ENCODE data around the gene CAPZB. TPM values are rescaled to one million over a fixed set of nuclear protein-coding genes. Genes with fewer than 3 reads are reported as not detected.

The CAPZB gene
- total RNA-seq, 1 donor from 2014 or later, result 403 TPM

DNA sequence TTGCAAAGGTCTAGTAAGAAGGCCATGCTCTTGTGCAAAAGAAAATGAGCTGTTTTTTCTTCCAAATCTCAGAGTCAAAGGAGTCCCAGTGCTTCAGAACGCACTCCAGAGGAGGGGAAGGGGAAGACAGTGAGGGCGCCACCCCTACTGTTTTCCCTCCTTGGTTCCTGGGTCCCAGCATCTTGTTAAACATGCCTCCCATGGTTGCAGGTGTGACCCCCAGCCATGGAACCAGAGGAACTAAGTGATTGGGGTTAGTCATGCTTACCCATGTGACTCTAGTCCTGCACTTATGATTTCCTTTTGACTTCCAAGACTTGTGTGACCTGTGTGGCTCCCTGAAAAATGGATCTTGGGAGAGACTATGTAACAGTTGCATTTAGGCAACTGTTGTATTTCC is 190.7 kb downstream of the CAPZB start:
- Mint-ChIP-seq H3K9me3 (ENCODE audit: unreplicated experiment) (peaks cover 18% of the 10 kb centered on the region), H3K4me1 (ENCODE audit: unreplicated experiment) (peaks cover 8% of the 10 kb centered on the region)

DNA sequence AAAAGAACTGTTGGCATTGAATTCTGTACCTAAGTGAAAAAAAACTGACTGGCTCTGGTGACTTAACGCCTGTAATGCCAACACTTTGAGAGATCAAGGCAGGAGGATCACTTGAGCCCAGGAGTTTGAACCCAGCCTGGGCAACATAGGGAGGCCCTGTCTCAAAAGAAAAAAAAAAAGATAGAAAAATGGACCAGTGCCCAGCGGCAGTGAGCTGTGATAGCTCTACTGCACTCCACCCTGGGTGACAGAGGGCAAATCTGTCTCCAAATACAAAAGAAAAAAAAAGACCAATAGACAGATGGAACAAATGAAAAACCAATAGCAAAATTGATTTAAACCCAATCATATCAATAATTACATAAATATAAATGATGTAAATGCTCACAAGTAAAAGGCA is 196.1 kb downstream of the CAPZB start:
- H3K4me3 Mint-ChIP-seq (ENCODE audit: unreplicated experiment), result no peak overlapping the region
- H3K36me3 Mint-ChIP-seq (ENCODE audit: unreplicated experiment), result peaks cover 15% of the 10 kb centered on the region
- no peaks in the 10 kb centered on the region for H3K27me3 Mint-ChIP-seq (ENCODE audit: unreplicated experiment)
- H3K4me1 Mint-ChIP-seq (ENCODE audit: unreplicated experiment), result peaks cover 8% of the 10 kb centered on the region
- TF ChIP-seq, protein P1, sequence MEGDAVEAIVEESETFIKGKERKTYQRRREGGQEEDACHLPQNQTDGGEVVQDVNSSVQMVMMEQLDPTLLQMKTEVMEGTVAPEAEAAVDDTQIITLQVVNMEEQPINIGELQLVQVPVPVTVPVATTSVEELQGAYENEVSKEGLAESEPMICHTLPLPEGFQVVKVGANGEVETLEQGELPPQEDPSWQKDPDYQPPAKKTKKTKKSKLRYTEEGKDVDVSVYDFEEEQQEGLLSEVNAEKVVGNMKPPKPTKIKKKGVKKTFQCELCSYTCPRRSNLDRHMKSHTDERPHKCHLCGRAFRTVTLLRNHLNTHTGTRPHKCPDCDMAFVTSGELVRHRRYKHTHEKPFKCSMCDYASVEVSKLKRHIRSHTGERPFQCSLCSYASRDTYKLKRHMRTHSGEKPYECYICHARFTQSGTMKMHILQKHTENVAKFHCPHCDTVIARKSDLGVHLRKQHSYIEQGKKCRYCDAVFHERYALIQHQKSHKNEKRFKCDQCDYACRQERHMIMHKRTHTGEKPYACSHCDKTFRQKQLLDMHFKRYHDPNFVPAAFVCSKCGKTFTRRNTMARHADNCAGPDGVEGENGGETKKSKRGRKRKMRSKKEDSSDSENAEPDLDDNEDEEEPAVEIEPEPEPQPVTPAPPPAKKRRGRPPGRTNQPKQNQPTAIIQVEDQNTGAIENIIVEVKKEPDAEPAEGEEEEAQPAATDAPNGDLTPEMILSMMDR (IDR thresholded peaks at IDR 0.05), result no peak
- H3K9me3 Mint-ChIP-seq (ENCODE audit: unreplicated experiment), result peaks cover 2% of the 10 kb centered on the region
- H3K27ac Mint-ChIP-seq (ENCODE audit: unreplicated experiment), result no peak overlapping the region
- no peak for DNase-seq (ENCODE audit: extremely low spot score, unreplicated experiment)

More for the DNA sequence above, 190.7 kb downstream of the CAPZB start:
- H3K36me3 Mint-ChIP-seq (ENCODE audit: unreplicated experiment), result peaks cover 27% of the 10 kb centered on the region
- no peaks in the 10 kb centered on the region for H3K27me3 Mint-ChIP-seq (ENCODE audit: unreplicated experiment)
- no peak overlapping the region for H3K4me3 Mint-ChIP-seq (ENCODE audit: unreplicated experiment)
- DNase-seq (ENCODE audit: extremely low spot score, unreplicated experiment), result no peak
- TF ChIP-seq, protein P1 (IDR thresholded peaks at IDR 0.05), result no peak
- no peak overlapping the region for H3K27ac Mint-ChIP-seq (ENCODE audit: unreplicated experiment)

Other genes starting within 250 kb of the CAPZB start
- gene EMC1, start 234.0 kb downstream of the CAPZB start, total RNA-seq, result 52.2 and 52.9 TPM in 2 replicates
- gene MRTO4, start 233.7 kb downstream of the CAPZB start, total RNA-seq, result 22.4 and 23.6 TPM in 2 replicates
- 1.5 and 2.1 TPM in 2 replicates for gene AKR7A3, start 196.8 kb downstream of the CAPZB start, total RNA-seq
- 67.8 and 72.4 TPM in 2 replicates for gene AKR7A2, start 173.4 kb downstream of the CAPZB start, total RNA-seq
- 25.8 and 29.0 TPM in 2 replicates for gene SLC66A1, start 173.2 kb downstream of the CAPZB start, total RNA-seq
- 547 and 561 TPM in 2 replicates for gene NBL1, start 158.8 kb upstream of the CAPZB start, total RNA-seq
- 0.16 TPM in 1 of 2 replicates, not detected in the other for gene HTR6, start 179.3 kb upstream of the CAPZB start, total RNA-seq

All from osteocyte (in vitro differentiated cells).